ENCODE results near the gene PELI2.
"Not testable (repeated sequence)": the region's sequence is repeated elsewhere in the genome, so short reads cannot be mapped to it uniquely, and the experiment has no call there.

PELI2 gene

GRCh38 chr14:56162476-56162875 is 44.3 kb downstream of the PELI2 start:
- Histone ChIP-seq H3K36me3 (ENCODE audit: insufficient read depth, low read depth, low read length) (no peaks in the 10 kb centered on the region), H3K27ac (ENCODE audit: low read length) (no peak overlapping the region), H3K27me3 (ENCODE audit: insufficient read depth, low read length) (no peaks in the 10 kb centered on the region), H3K9me3 (ENCODE audit: insufficient read depth, low read depth, low read length) (0 out of 2 replicates have a peak, but pooled peaks cover 2% of the 10 kb centered on the region), H3K4me1 (ENCODE audit: insufficient read depth, low read length) (peaks cover 4% of the 10 kb centered on the region; the same call in 1 of the 2 replicates), H3K4me3 (ENCODE audit: low read length) (no peak overlapping the region), H3K9ac (ENCODE audit: low read depth, low read length) (no peak overlapping the region)

- not testable (repeated sequence) for H3K9me3 ChIP-seq (ENCODE audit: insufficient read depth, low read depth, low read length)
These were observed 48.4 kb downstream of the PELI2 start for GRCh38 chr14:56166579-56166978.

GRCh38 chr14:56168007-56168616 is 49.9 kb downstream of the PELI2 start:
- Histone ChIP-seq H3K4me3 (ENCODE audit: low read length) (no peak overlapping the region), H3K9me3 (ENCODE audit: insufficient read depth, low read depth, low read length) (0 out of 2 replicates have a peak, but pooled peaks cover under 1% of the 10 kb centered on the region), H3K4me1 (ENCODE audit: insufficient read depth, low read length) (no peaks in the 10 kb centered on the region), H3K27me3 (ENCODE audit: insufficient read depth, low read length) (no peaks in the 10 kb centered on the region), H3K36me3 (ENCODE audit: insufficient read depth, low read depth, low read length) (no peaks in the 10 kb centered on the region), H3K9ac (ENCODE audit: low read depth, low read length) (no peak overlapping the region), H3K27ac (ENCODE audit: low read length) (no peak overlapping the region)

More at GRCh38 chr14:56166579-56166978, 48.4 kb downstream of the PELI2 start:
- not testable (repeated sequence) for H3K4me1 ChIP-seq (ENCODE audit: insufficient read depth, low read length); H3K27me3 ChIP-seq (ENCODE audit: insufficient read depth, low read length); H3K4me3 ChIP-seq (ENCODE audit: low read length); H3K36me3 ChIP-seq (ENCODE audit: insufficient read depth, low read depth, low read length); H3K9ac ChIP-seq (ENCODE audit: low read depth, low read length); H3K27ac ChIP-seq (ENCODE audit: low read length)

GRCh38 chr14:56170028-56170427 is 51.8 kb downstream of the PELI2 start:
- no peak overlapping the region for H3K27ac ChIP-seq (ENCODE audit: low read length)

GRCh38 chr14:56170877-56171422 is 52.7 kb downstream of the PELI2 start:
- no peaks in the 10 kb centered on the region for H3K27me3 ChIP-seq (ENCODE audit: insufficient read depth, low read length)
- no peak overlapping the region for H3K9ac ChIP-seq (ENCODE audit: low read depth, low read length)
- H3K36me3 ChIP-seq (ENCODE audit: insufficient read depth, low read depth, low read length), result no peaks in the 10 kb centered on the region
- H3K4me3 ChIP-seq (ENCODE audit: low read length), result no peak overlapping the region
- H3K27ac ChIP-seq (ENCODE audit: low read length), result no peak overlapping the region
- no peaks in the 10 kb centered on the region for H3K4me1 ChIP-seq (ENCODE audit: insufficient read depth, low read length)
- H3K9me3 ChIP-seq (ENCODE audit: insufficient read depth, low read depth, low read length), result no peaks in the 10 kb centered on the region

More at GRCh38 chr14:56170028-56170427, 51.8 kb downstream of the PELI2 start:
- Histone ChIP-seq H3K4me1 (ENCODE audit: insufficient read depth, low read length) (no peaks in the 10 kb centered on the region), H3K36me3 (ENCODE audit: insufficient read depth, low read depth, low read length) (no peaks in the 10 kb centered on the region), H3K9ac (ENCODE audit: low read depth, low read length) (no peak overlapping the region), H3K4me3 (ENCODE audit: low read length) (no peak overlapping the region), H3K27me3 (ENCODE audit: insufficient read depth, low read length) (no peaks in the 10 kb centered on the region), H3K9me3 (ENCODE audit: insufficient read depth, low read depth, low read length) (no peaks in the 10 kb centered on the region)

GRCh38 chr14:56172074-56172473 is 53.9 kb downstream of the PELI2 start:
- H3K36me3 ChIP-seq (ENCODE audit: insufficient read depth, low read depth, low read length), result no peaks in the 10 kb centered on the region

GRCh38 chr14:56172571-56172971 is 54.4 kb downstream of the PELI2 start:
- Histone ChIP-seq H3K9ac (ENCODE audit: low read depth, low read length) (no peak overlapping the region), H3K36me3 (ENCODE audit: insufficient read depth, low read depth, low read length) (no peaks in the 10 kb centered on the region), H3K4me1 (ENCODE audit: insufficient read depth, low read length) (no peaks in the 10 kb centered on the region), H3K27ac (ENCODE audit: low read length) (no peak overlapping the region), H3K9me3 (ENCODE audit: insufficient read depth, low read depth, low read length) (no peaks in the 10 kb centered on the region), H3K4me3 (ENCODE audit: low read length) (no peak overlapping the region), H3K27me3 (ENCODE audit: insufficient read depth, low read length) (no peaks in the 10 kb centered on the region)

More at GRCh38 chr14:56172074-56172473, 53.9 kb downstream of the PELI2 start:
- H3K9ac ChIP-seq (ENCODE audit: low read depth, low read length), result no peak overlapping the region
- no peak overlapping the region for H3K4me3 ChIP-seq (ENCODE audit: low read length)
- H3K27ac ChIP-seq (ENCODE audit: low read length), result no peak overlapping the region
- no peaks in the 10 kb centered on the region for H3K27me3 ChIP-seq (ENCODE audit: insufficient read depth, low read length)
- no peaks in the 10 kb centered on the region for H3K9me3 ChIP-seq (ENCODE audit: insufficient read depth, low read depth, low read length)
- H3K4me1 ChIP-seq (ENCODE audit: insufficient read depth, low read length), result no peaks in the 10 kb centered on the region

GRCh38 chr14:56173365-56173922 is 55.2 kb downstream of the PELI2 start:
- Histone ChIP-seq H3K4me3 (ENCODE audit: low read length) (no peak overlapping the region), H3K9ac (ENCODE audit: low read depth, low read length) (no peak overlapping the region), H3K27ac (ENCODE audit: low read length) (no peak overlapping the region), H3K27me3 (ENCODE audit: insufficient read depth, low read length) (no peaks in the 10 kb centered on the region), H3K9me3 (ENCODE audit: insufficient read depth, low read depth, low read length) (no peaks in the 10 kb centered on the region), H3K36me3 (ENCODE audit: insufficient read depth, low read depth, low read length) (no peaks in the 10 kb centered on the region), H3K4me1 (ENCODE audit: insufficient read depth, low read length) (no peaks in the 10 kb centered on the region)

- Histone ChIP-seq H3K4me3 (ENCODE audit: low read length) (no peak overlapping the region), H3K27me3 (ENCODE audit: insufficient read depth, low read length) (no peaks in the 10 kb centered on the region), H3K9ac (ENCODE audit: low read depth, low read length) (no peak overlapping the region), H3K36me3 (ENCODE audit: insufficient read depth, low read depth, low read length) (no peaks in the 10 kb centered on the region), H3K27ac (ENCODE audit: low read length) (no peak overlapping the region), H3K4me1 (ENCODE audit: insufficient read depth, low read length) (no peaks in the 10 kb centered on the region), H3K9me3 (ENCODE audit: insufficient read depth, low read depth, low read length) (no peaks in the 10 kb centered on the region)
These were observed 57.6 kb downstream of the PELI2 start for GRCh38 chr14:56175773-56176172.

- Histone ChIP-seq H3K27me3 (ENCODE audit: insufficient read depth, low read length) (no peaks in the 10 kb centered on the region), H3K36me3 (ENCODE audit: insufficient read depth, low read depth, low read length) (no peaks in the 10 kb centered on the region), H3K4me3 (ENCODE audit: low read length) (no peak overlapping the region), H3K9me3 (ENCODE audit: insufficient read depth, low read depth, low read length) (no peaks in the 10 kb centered on the region), H3K9ac (ENCODE audit: low read depth, low read length) (no peak overlapping the region), H3K4me1 (ENCODE audit: insufficient read depth, low read length) (no peaks in the 10 kb centered on the region), H3K27ac (ENCODE audit: low read length) (no peak overlapping the region)
These were observed 58.3 kb downstream of the PELI2 start for GRCh38 chr14:56176530-56176929.

- no peaks in the 10 kb centered on the region for H3K4me1 ChIP-seq (ENCODE audit: insufficient read depth, low read length)
- H3K27ac ChIP-seq (ENCODE audit: low read length), result no peak overlapping the region
- H3K9me3 ChIP-seq (ENCODE audit: insufficient read depth, low read depth, low read length), result no peaks in the 10 kb centered on the region
- no peak overlapping the region for H3K4me3 ChIP-seq (ENCODE audit: low read length)
- no peaks in the 10 kb centered on the region for H3K27me3 ChIP-seq (ENCODE audit: insufficient read depth, low read length)
- no peaks in the 10 kb centered on the region for H3K36me3 ChIP-seq (ENCODE audit: insufficient read depth, low read depth, low read length)
- H3K9ac ChIP-seq (ENCODE audit: low read depth, low read length), result no peak overlapping the region
These were observed 58.8 kb downstream of the PELI2 start for GRCh38 chr14:56177036-56177435.
